Hepatocyte (in vitro differentiated cells): Measurements from ENCODE around the gene FAR2. TPM values are rescaled to one million over a fixed set of nuclear protein-coding genes. Genes with fewer than 3 reads are reported as not detected.

Experiments used
- DNase-seq: peaks from one replicate; pipeline ENCODE4 v3.0.0-alpha.2; 2016; ENCODE audit warnings: low spot score
- H2AFZ ChIP-seq: fragments of 200-600 bp; sonication (generic); 2 replicates; pipeline ENCODE4 v1.6.0; 2016; ENCODE audit warnings: antibody characterized with exemption, mild to moderate bottlenecking
- H3K27ac ChIP-seq: fragments of 200-600 bp; sonication (generic); 2 replicates; pipeline ENCODE4 v1.5.1; 2016; ENCODE audit warnings: mild to moderate bottlenecking
- H3K27me3 ChIP-seq: fragments of 200-600 bp; sonication (generic); 2 replicates; pipeline ENCODE4 v1.6.1; 2016
- H3K36me3 ChIP-seq: fragments of 200-600 bp; sonication (generic); replicated peaks from 2 replicates; pipeline ENCODE4 v1.5.1; 2016; ENCODE audit warnings: low read depth; ENCODE audit not compliant: insufficient read depth
- H3K4me1 ChIP-seq: fragments of 200-600 bp; sonication (generic); 2 replicates; pipeline ENCODE4 v1.5.1; 2016; ENCODE audit warnings: mild to moderate bottlenecking, moderate library complexity; ENCODE audit not compliant: insufficient read depth
- H3K4me2 ChIP-seq: fragments of 200-600 bp; sonication (generic); 2 replicates; pipeline ENCODE4 v1.6.0; 2016
- H3K4me3 ChIP-seq: fragments of 200-600 bp; sonication (generic); 2 replicates; pipeline ENCODE4 v1.5.1; 2016; ENCODE audit warnings: mild to moderate bottlenecking
- H3K79me2 ChIP-seq: fragments of 200-600 bp; sonication (generic); 2 replicates; pipeline ENCODE4 v1.6.0; 2017; ENCODE audit warnings: mild to moderate bottlenecking
- H3K9me2 ChIP-seq: fragments of 200-600 bp; sonication (generic); replicated peaks from 2 replicates; pipeline ENCODE4 v1.6.0; 2017; ENCODE audit warnings: mild to moderate bottlenecking; ENCODE audit not compliant: insufficient read depth
- H3K9me3 ChIP-seq: fragments of 200-600 bp; sonication (generic); 2 replicates; pipeline ENCODE4 v1.5.1; 2016; ENCODE audit warnings: low read depth, mild to moderate bottlenecking
- H4K20me1 ChIP-seq: fragments of 200-600 bp; sonication (generic); 2 replicates; pipeline ENCODE4 v1.6.0; 2016; ENCODE audit warnings: mild to moderate bottlenecking; ENCODE audit not compliant: insufficient read depth, poor library complexity, severe bottlenecking
- EZH2 ChIP-seq: fragments of 200-600 bp; sonication (generic); IDR thresholded peaks from 2 replicates; pipeline ENCODE4 v1.6.1; 2016; ENCODE audit warnings: antibody characterized with exemption, mild to moderate bottlenecking, borderline replicate concordance
- EZH2phosphoT487 ChIP-seq: fragments of 200-600 bp; sonication (generic); IDR thresholded peaks from one replicate; pipeline ENCODE4 v1.6.1; 2018; ENCODE audit warnings: antibody characterized with exemption, mild to moderate bottlenecking, low read depth, moderate library complexity; ENCODE audit not compliant: unreplicated experiment, severe bottlenecking
- WGBS: methylation state at CpG from one replicate; pipeline ENCODE4 v1.1.6; 2016; ENCODE audit warnings: low lambda C conversion rate; ENCODE audit errors: missing lambda C conversion rate; 5-methylcytosine and 5-hydroxymethylcytosine counted together
- polyA plus RNA-seq: library from polyadenylated mRNA; unstranded; fragments of >200 nt; fragmentation: Nextera tagmentation; extraction: Ambion mirVana; gene quantifications from 2 replicates; pipeline ENCODE4 v1.2.1, GENCODE V29; 2016
- total RNA-seq: library from RNA; depleted of rRNA; stranded (reverse); fragments of >200 nt; gene quantifications from 2 replicates; pipeline ENCODE4 v1.2.3, GENCODE V29; 2014
- TF ChIP-seq, protein P1 (sequence below): fragments of 200-600 bp; sonication (generic); IDR thresholded peaks from 2 replicates; pipeline ENCODE4 v1.5.1; 2016; ENCODE audit warnings: antibody characterized with exemption, mild to moderate bottlenecking; ENCODE audit not compliant: poor library complexity

FAR2 gene
- total and polyA plus RNA-seq, 2 experiments from 2014 or later: 2.4 to 5.2 TPM

GRCh38 chr12:29149691-29150281 is 708 bp downstream of the FAR2 start:
- WGBS: 20% methylated on average over 30 of the region's 34 CpGs
- Histone ChIP-seq H3K27ac (peak overlapping the region; percentile 59), H3K4me1 (no peaks in the 10 kb centered on the region), H3K4me2 (peak overlapping the region; percentile 90), H4K20me1 (no peaks in the 10 kb centered on the region), H3K27me3 (peaks cover 4% of the 10 kb centered on the region), H3K9me2 (no peaks in the 10 kb centered on the region), H3K4me3 (peak overlapping the region; percentile 85), H3K79me2 (no peaks in the 10 kb centered on the region), H2AFZ (peak overlapping the region; percentile 95), H3K9me3 (no peaks in the 10 kb centered on the region), H3K36me3 (no peaks in the 10 kb centered on the region)
- DNase-seq: no peak
- TF ChIP-seq EZH2 (no peak), EZH2phosphoT487 (no peak)
- TF ChIP-seq, protein P1, sequence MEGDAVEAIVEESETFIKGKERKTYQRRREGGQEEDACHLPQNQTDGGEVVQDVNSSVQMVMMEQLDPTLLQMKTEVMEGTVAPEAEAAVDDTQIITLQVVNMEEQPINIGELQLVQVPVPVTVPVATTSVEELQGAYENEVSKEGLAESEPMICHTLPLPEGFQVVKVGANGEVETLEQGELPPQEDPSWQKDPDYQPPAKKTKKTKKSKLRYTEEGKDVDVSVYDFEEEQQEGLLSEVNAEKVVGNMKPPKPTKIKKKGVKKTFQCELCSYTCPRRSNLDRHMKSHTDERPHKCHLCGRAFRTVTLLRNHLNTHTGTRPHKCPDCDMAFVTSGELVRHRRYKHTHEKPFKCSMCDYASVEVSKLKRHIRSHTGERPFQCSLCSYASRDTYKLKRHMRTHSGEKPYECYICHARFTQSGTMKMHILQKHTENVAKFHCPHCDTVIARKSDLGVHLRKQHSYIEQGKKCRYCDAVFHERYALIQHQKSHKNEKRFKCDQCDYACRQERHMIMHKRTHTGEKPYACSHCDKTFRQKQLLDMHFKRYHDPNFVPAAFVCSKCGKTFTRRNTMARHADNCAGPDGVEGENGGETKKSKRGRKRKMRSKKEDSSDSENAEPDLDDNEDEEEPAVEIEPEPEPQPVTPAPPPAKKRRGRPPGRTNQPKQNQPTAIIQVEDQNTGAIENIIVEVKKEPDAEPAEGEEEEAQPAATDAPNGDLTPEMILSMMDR: no peak

- H3K4me1 ChIP-seq: no peaks in the 10 kb centered on the region
- no peak for DNase-seq
- TF ChIP-seq EZH2 (no peak), EZH2phosphoT487 (no peak)
- TF ChIP-seq, protein P1: no peak
- no peaks in the 10 kb centered on the region for H3K79me2 ChIP-seq
- H2AFZ ChIP-seq: no peak overlapping the region
- no peaks in the 10 kb centered on the region for H4K20me1 ChIP-seq
- H3K9me3 ChIP-seq: no peaks in the 10 kb centered on the region
- no peaks in the 10 kb centered on the region for H3K9me2 ChIP-seq
- H3K4me2 ChIP-seq: peak overlapping the region; percentile 90
- WGBS: 88% methylated on average over 7 of the region's 7 CpGs
- H3K4me3 ChIP-seq: no peak overlapping the region
- no peak overlapping the region for H3K27ac ChIP-seq
- H3K36me3 ChIP-seq: no peaks in the 10 kb centered on the region
- H3K27me3 ChIP-seq: peaks cover 4% of the 10 kb centered on the region
Observed at GRCh38 chr12:29150462-29150861, 1.4 kb downstream of the FAR2 start.

- Histone ChIP-seq H3K36me3 (no peaks in the 10 kb centered on the region), H3K4me3 (no peak overlapping the region), H3K27ac (no peak overlapping the region), H4K20me1 (no peaks in the 10 kb centered on the region), H3K9me2 (no peaks in the 10 kb centered on the region), H3K79me2 (no peaks in the 10 kb centered on the region), H3K9me3 (no peaks in the 10 kb centered on the region), H3K27me3 (no peaks in the 10 kb centered on the region), H3K4me1 (no peaks in the 10 kb centered on the region), H2AFZ (no peak overlapping the region), H3K4me2 (no peak overlapping the region)
- no peak for DNase-seq
- WGBS: 88% methylated on average over 1 of the region's 1 CpG
- no peak for TF ChIP-seq EZH2phosphoT487
- TF ChIP-seq, protein P1: no peak
- TF ChIP-seq EZH2: no peak
Observed at GRCh38 chr12:29152223-29152868, 3.3 kb downstream of the FAR2 start.
